OCI-LY1 (cell line): ENCODE data around the gene TUSC7.

Experiments
- H2AFZ ChIP-seq: fragments of 200-600 bp; sonication (generic), shearing (Covaris generic); 2 replicates; pipeline ENCODE4 v1.6.0; 2014; ENCODE audit warnings: antibody characterized with exemption, mild to moderate bottlenecking, low read length
- H3F3A ChIP-seq: fragments of 200-600 bp; sonication (generic), shearing (Covaris generic); 2 replicates; pipeline ENCODE4 v1.6.0; 2014; ENCODE audit warnings: mild to moderate bottlenecking, antibody characterized with exemption, low read length, moderate library complexity; ENCODE audit not compliant: insufficient read depth
- H3K27ac ChIP-seq: fragments of 200-600 bp; sonication (generic); 2 replicates; pipeline ENCODE4 v1.5.1; 2014; ENCODE audit warnings: low read length, mixed run types, mild to moderate bottlenecking, low read depth; ENCODE audit not compliant: poor library complexity, severe bottlenecking
- H3K27me3 ChIP-seq: fragments of 200-600 bp; sonication (generic); 2 replicates; pipeline ENCODE4 v1.6.0; 2014; ENCODE audit warnings: antibody characterized with exemption, mild to moderate bottlenecking, low read length, moderate library complexity; ENCODE audit not compliant: insufficient read depth
- H3K36me3 ChIP-seq: fragments of 200-600 bp; sonication (generic); 2 replicates; pipeline ENCODE4 v1.6.1; 2014; ENCODE audit warnings: mild to moderate bottlenecking, antibody characterized with exemption, low read length, moderate library complexity, mixed read lengths; ENCODE audit not compliant: insufficient read depth
- H3K4me1 ChIP-seq: fragments of 200-600 bp; sonication (generic); 2 replicates; pipeline ENCODE4 v1.5.1; 2014; ENCODE audit warnings: mild to moderate bottlenecking, low read length, moderate library complexity; ENCODE audit not compliant: insufficient read depth, severe bottlenecking
- H3K4me2 ChIP-seq: fragments of 200-600 bp; sonication (generic), shearing (Covaris generic); 2 replicates; pipeline ENCODE4 v1.6.1; 2014; ENCODE audit warnings: low read length
- H3K4me3 ChIP-seq: fragments of 200-600 bp; sonication (generic); 2 replicates; pipeline ENCODE4 v1.5.1; 2014; ENCODE audit warnings: low read length, low read depth, mild to moderate bottlenecking, mixed read lengths; ENCODE audit not compliant: poor library complexity, severe bottlenecking
- H3K79me2 ChIP-seq: fragments of 200-600 bp; shearing (Covaris generic); 2 replicates; pipeline ENCODE4 v1.6.1; 2016; ENCODE audit warnings: mixed run types, low read length, mixed read lengths; ENCODE audit not compliant: insufficient read depth
- H3K9ac ChIP-seq: fragments of 200-600 bp; sonication (generic), shearing (Covaris generic); 2 replicates; pipeline ENCODE4 v1.6.1; 2014; ENCODE audit warnings: mild to moderate bottlenecking, low read length, mixed read lengths
- H3K9me2 ChIP-seq: fragments of 200-600 bp; sonication (generic), shearing (Covaris generic); 2 replicates; pipeline ENCODE4 v1.6.1; 2014; ENCODE audit warnings: low read depth, mild to moderate bottlenecking, low read length, mixed read lengths
- H3K9me3 ChIP-seq: fragments of 200-600 bp; shearing (Covaris generic); 2 replicates; pipeline ENCODE4 v1.6.1; 2014; ENCODE audit warnings: low read length, mixed read lengths
- H4K20me1 ChIP-seq: fragments of 200-600 bp; sonication (generic), shearing (Covaris generic); 2 replicates; pipeline ENCODE4 v1.6.0; 2016; ENCODE audit warnings: mild to moderate bottlenecking, low read length; ENCODE audit not compliant: insufficient read depth
- CTCF ChIP-seq: fragments of 200-600 bp; sonication (generic), shearing (Covaris generic); IDR thresholded peaks from 2 replicates; pipeline ENCODE4 v1.5.1; 2017; ENCODE audit warnings: mild to moderate bottlenecking, antibody characterized with exemption, low read length, moderate library complexity, mixed read lengths
- EZH2 ChIP-seq: fragments of 200-600 bp; sonication (generic), shearing (Covaris generic); IDR thresholded peaks from 2 replicates; pipeline ENCODE4 v1.8.0; 2017; ENCODE audit warnings: borderline replicate concordance, mixed run types, mild to moderate bottlenecking, antibody characterized with exemption, low read length, moderate library complexity, mixed read lengths

TUSC7 gene

GRCh38 chr3:116667324-116667723 lies 42.3 kb upstream of the TUSC7 start:
- no peaks in the 10 kb centered on the region for H3K9me2 ChIP-seq
- no peaks in the 10 kb centered on the region for H3K36me3 ChIP-seq
- no peaks in the 10 kb centered on the region for H4K20me1 ChIP-seq

GRCh38 chr3:116667791-116668190 lies 41.8 kb upstream of the TUSC7 start:
- Histone ChIP-seq H3K4me2 (no peak overlapping the region), H3K4me1 (no peaks in the 10 kb centered on the region), H3K79me2 (no peaks in the 10 kb centered on the region), H3K9me2 (no peaks in the 10 kb centered on the region), H3K36me3 (no peaks in the 10 kb centered on the region), H2AFZ (no peak overlapping the region), H3F3A (no peaks in the 10 kb centered on the region), H3K27ac (no peak overlapping the region), H3K27me3 (no peaks in the 10 kb centered on the region), H3K9me3 (no peaks in the 10 kb centered on the region), H3K9ac (no peak overlapping the region), H3K4me3 (no peak overlapping the region), H4K20me1 (no peaks in the 10 kb centered on the region)
- no peak for TF ChIP-seq CTCF
- no peak for TF ChIP-seq EZH2

More at GRCh38 chr3:116667324-116667723, 42.3 kb upstream of the TUSC7 start:
- no peak for TF ChIP-seq CTCF
- no peak for TF ChIP-seq EZH2
- Histone ChIP-seq H3K4me1 (no peaks in the 10 kb centered on the region), H3K4me2 (no peak overlapping the region), H3F3A (no peaks in the 10 kb centered on the region), H3K27ac (no peak overlapping the region), H2AFZ (no peak overlapping the region), H3K27me3 (no peaks in the 10 kb centered on the region), H3K9me3 (no peaks in the 10 kb centered on the region), H3K9ac (no peak overlapping the region), H3K4me3 (no peak overlapping the region), H3K79me2 (no peaks in the 10 kb centered on the region)

- H2AFZ ChIP-seq: no peak overlapping the region
- H3K9me2 ChIP-seq: no peaks in the 10 kb centered on the region
- H3K27ac ChIP-seq: no peak overlapping the region
- H4K20me1 ChIP-seq: no peaks in the 10 kb centered on the region
- H3K9me3 ChIP-seq: no peaks in the 10 kb centered on the region
- H3F3A ChIP-seq: no peaks in the 10 kb centered on the region
- no peaks in the 10 kb centered on the region for H3K4me1 ChIP-seq
- TF ChIP-seq EZH2: no peak
- TF ChIP-seq CTCF: no peak
- H3K36me3 ChIP-seq: no peaks in the 10 kb centered on the region
- H3K27me3 ChIP-seq: no peaks in the 10 kb centered on the region
- no peak overlapping the region for H3K9ac ChIP-seq
- no peak overlapping the region for H3K4me3 ChIP-seq
- no peaks in the 10 kb centered on the region for H3K79me2 ChIP-seq
- no peak overlapping the region for H3K4me2 ChIP-seq
Measured at GRCh38 chr3:116669576-116669975, 40.0 kb upstream of the TUSC7 start.
